Naive thymus-derived CD4-positive, alpha-beta T cell (primary cell): Measurements from ENCODE around the gene MYG1. TPM values are rescaled to one million over a fixed set of nuclear protein-coding genes. Genes with fewer than 3 reads are reported as not detected.

ENCODE experiments used
- ATAC-seq: fragments of 150-1000 bp; cut with Tn5 transposase; 2 replicates; pipeline ENCODE4 v1.10.0; 2021; ENCODE audit warnings: mild to moderate bottlenecking, moderate library complexity
- CTCF ChIA-PET: fragments of 350-600 bp; sonication (Branson Sonifier 250); formaldehyde crosslinking; loops from one replicate; lab custom pipeline; 2021; ENCODE audit warnings: antibody characterized with exemption; lab: Charles Lee
- POLR2A ChIA-PET: fragments of 350-600 bp; sonication (Branson Sonifier 250); formaldehyde crosslinking; loops from one replicate; lab custom pipeline; 2021; ENCODE audit warnings: antibody characterized with exemption, inconsistent platforms; lab: Charles Lee
- DNase-seq, 9 donors: peaks; one replicate each; pipeline versions ENCODE4 v3.0.0 to v3.0.0-alpha.2; 2020 to 2022; ENCODE audit warnings: mixed read lengths in 1 of 9
- H3K27ac ChIP-seq: one replicate; pipeline ENCODE4 v1.7.0; 2013; ENCODE audit warnings: mild to moderate bottlenecking, low read depth, low read length, moderate library complexity
- H3K27me3 ChIP-seq, 2 donors: one replicate each; pipeline ENCODE4 v1.7.0; 2013; ENCODE audit warnings: low read length in 2 of 2, mild to moderate bottlenecking in 2 of 2, moderate library complexity in 2 of 2; ENCODE audit not compliant: control insufficient read depth in 2 of 2, insufficient read depth in 2 of 2
- H3K36me3 ChIP-seq, 3 experiments: 1 replicate in 2 of 3; 2 replicates in 1 of 3; pipeline ENCODE4 v1.7.0; 2013; ENCODE audit warnings: low read length in 3 of 3, mild to moderate bottlenecking in 3 of 3, moderate library complexity in 1 of 3; ENCODE audit not compliant: insufficient read depth in 3 of 3, control insufficient read depth in 2 of 3
- H3K4me1 ChIP-seq, 2 donors: one replicate each; pipeline ENCODE4 v1.7.0; 2013; ENCODE audit warnings: low read length in 2 of 2, mild to moderate bottlenecking in 2 of 2, moderate library complexity in 1 of 2; ENCODE audit not compliant: control insufficient read depth in 2 of 2, insufficient read depth in 2 of 2
- H3K4me3 ChIP-seq: 2 replicates; pipeline ENCODE4 v1.7.0; 2013; ENCODE audit warnings: mild to moderate bottlenecking, low read length
- H3K9me3 ChIP-seq, 3 experiments: 1 replicate in 2 of 3; 2 replicates in 1 of 3; pipeline ENCODE4 v1.7.0; 2013; ENCODE audit warnings: low read length in 3 of 3; ENCODE audit not compliant: control insufficient read depth in 2 of 3
- H3K27ac Mint-ChIP-seq, 9 donors: one replicate each; pipeline ENCODE4 v1.8.0; 2020 to 2022; ENCODE audit warnings: mixed read lengths in 9 of 9, mild to moderate bottlenecking in 8 of 9, moderate library complexity in 5 of 9, inconsistent platforms in 2 of 9
- H3K27me3 Mint-ChIP-seq, 5 donors: one replicate each; pipeline ENCODE4 v1.8.0; 2021 to 2022; ENCODE audit warnings: mixed read lengths in 5 of 5, mild to moderate bottlenecking in 1 of 5
- H3K36me3 Mint-ChIP-seq, 5 donors: one replicate each; pipeline ENCODE4 v1.8.0; 2020 to 2022; ENCODE audit warnings: mixed read lengths in 5 of 5, mild to moderate bottlenecking in 3 of 5, inconsistent platforms in 1 of 5
- H3K4me1 Mint-ChIP-seq, 7 donors: one replicate each; pipeline ENCODE4 v1.8.0; 2020 to 2022; ENCODE audit warnings: mixed read lengths in 7 of 7, mild to moderate bottlenecking in 3 of 7, inconsistent platforms in 1 of 7
- H3K4me3 Mint-ChIP-seq, 10 donors: one replicate each; pipeline ENCODE4 v1.8.0; 2020 to 2022; ENCODE audit warnings: mild to moderate bottlenecking in 10 of 10, mixed read lengths in 10 of 10, moderate library complexity in 6 of 10, inconsistent platforms in 2 of 10
- H3K9me3 Mint-ChIP-seq, 11 donors: one replicate each; pipeline ENCODE4 v1.8.0; 2020 to 2022; ENCODE audit warnings: mixed read lengths in 11 of 11, mild to moderate bottlenecking in 4 of 11, inconsistent platforms in 1 of 11, moderate library complexity in 1 of 11
- intact Hi-C, 2 donors: fragments of 100-400 bp; cut with micrococcal nuclease; formaldehyde crosslinking; loops; one replicate each; pipeline ENCODE4 v1.15.1; 2023
- polyA plus RNA-seq, 2 donors: library from polyadenylated mRNA; unstranded; fragments of 300-500 nt; fragmentation: Illumina TruSeq; gene quantifications; one replicate each; pipeline ENCODE4 v1.2.3, GENCODE V29; 2021
- total RNA-seq, 6 experiments: library from RNA in 5 of 6; stranded (reverse) in 5 of 6; gene quantifications; 1 replicate in 5 of 6; 2 replicates in 1 of 6; pipeline ENCODE4 v1.2.3 and lab custom pipeline; 2021 to 2026

Gene MYG1
- total RNA-seq (10 to 100 TPM; 38.9 to 55.9 (median 49.2) TPM), polyA plus RNA-seq (10 to 100 TPM; 69.6 to 75.1 TPM), total RNA-seq (lab: John Stamatoyannopoulos, UW) (not detected)

- Mint-ChIP-seq H3K4me3 (peak within 1 kb of the TSS; percentile 82 to 100 (median 98)), H3K27me3 (no peaks in the 10 kb centered on the region), H3K27ac (peak within 1 kb of the TSS; percentile 71 to 97 (median 92)), H3K9me3 (no peaks in the 10 kb centered on the region), H3K36me3 (peaks cover 7 to 22% (median 15%) of the 10 kb centered on the region in 5 donors), H3K4me1 (peaks cover 47 to 87% (median 63%) of the 10 kb centered on the region in 7 donors)
- ChIA-PET CTCF (interaction anchor here (0.7 to 1.4 kb wide), 6 partner anchors 22 to 119 kb away, joined by 3 to 6 read pairs (median 4); partner anchors contain the start of genes AAAS, CSAD and ZNF740), POLR2A (interaction anchor here (1.0 to 8.0 kb wide), 12 partner anchors 11 to 220 kb away, joined by 3 to 81 read pairs (median 6); partner anchors contain the start of genes AAAS, CSAD, ESPL1 and ITGB7)
- Histone ChIP-seq H3K36me3 (peaks cover 0 to 41% (median 3%) of the 10 kb centered on the region in 3 experiments), H3K27me3 (no peaks in the 10 kb centered on the region), H3K27ac (peak within 1 kb of the TSS; percentile 68), H3K4me3 (peak within 1 kb of the TSS; percentile 65), H3K4me1 (peaks cover 28 to 34% of the 10 kb centered on the region in 2 donors), H3K9me3 (no peaks in the 10 kb centered on the region)
- peak; percentile 69 to 87 (median 86) for DNase-seq
- peak; percentile 72 for ATAC-seq
- intact Hi-C loops = loop anchor here (1.0 to 5.0 kb wide), 11 partner anchors 22 to 378 kb away; partner anchors contain the start of genes AAAS (in 2 of the 2), CSAD (in 2 of the 2), ZNF740 (in 2 of the 2) and ATP5MC2 (in 1 of the 2)
Measured at GRCh38 chr12:53299454-53300180, at the start of gene MYG1. Gene MYG1 (plus strand): TSS chr12:53299695. CDS start chr12:53299738, 43 bp downstream.

GRCh38 chr12:53251477-53252348 is 47.8 kb upstream of the MYG1 start:
- POLR2A ChIA-PET = interaction anchor here (0.7 to 3.6 kb wide), 18 partner anchors 8 to 92 kb away, joined by 3 to 28 read pairs (median 4); partner anchors contain the start of genes CSAD, ESPL1, ITGB7 and PFDN5
- peaks cover 5 to 18% (median 6%) of the 10 kb centered on the region in 3 experiments for H3K36me3 ChIP-seq
- H3K9me3 ChIP-seq = no peaks in the 10 kb centered on the region
- ATAC-seq = peak; percentile 90
- DNase-seq = peak; percentile 58 to 81 (median 69)
- peak overlapping the region; percentile 89 to 98 (median 96) for H3K4me3 Mint-ChIP-seq
- no peaks in the 10 kb centered on the region for H3K27me3 ChIP-seq
- H3K36me3 Mint-ChIP-seq = peaks cover 0 to 7% (median 3%) of the 10 kb centered on the region in 5 donors
- H3K9me3 Mint-ChIP-seq = no peaks in the 10 kb centered on the region
- H3K27ac ChIP-seq = peak overlapping the region; percentile 95
- CTCF ChIA-PET = interaction anchor here (0.6 to 10.0 kb wide), 14 partner anchors 10 to 94 kb away, joined by 3 to 121 read pairs (median 4); partner anchors contain the start of gene AAAS
- peaks cover 37 to 59% (median 48%) of the 10 kb centered on the region in 7 donors for H3K4me1 Mint-ChIP-seq
- intact Hi-C loops = loop anchor here (1.0 to 5.0 kb wide), 12 partner anchors 17 to 244 kb away; partner anchors contain the start of genes CSAD (in 2 of the 2), ESPL1 (in 2 of the 2), RARG (in 2 of the 2) and ZNF740 (in 2 of the 2)
- peak overlapping the region; percentile 95 for H3K4me3 ChIP-seq
- H3K27me3 Mint-ChIP-seq = no peaks in the 10 kb centered on the region
- H3K4me1 ChIP-seq = peaks cover 26 to 38% of the 10 kb centered on the region in 2 donors
- H3K27ac Mint-ChIP-seq = peak overlapping the region; percentile 84 to 97 (median 94)

GRCh38 chr12:53252349-53252916 is 47.1 kb upstream of the MYG1 start:
- ChIA-PET POLR2A (interaction anchor here (0.7 to 3.6 kb wide), 9 partner anchors 15 to 45 kb away, joined by 3 to 28 read pairs (median 9); partner anchors contain the start of genes ESPL1, ITGB7 and PFDN5), CTCF (interaction anchor here (0.9 to 10.0 kb wide), 5 partner anchors 15 to 72 kb away, joined by 3 to 121 read pairs (median 4); no protein-coding TSS in a partner anchor)
- peaks cover 0 to 7% (median 3%) of the 10 kb centered on the region in 5 donors for H3K36me3 Mint-ChIP-seq
- H3K4me1 Mint-ChIP-seq = peaks cover 37 to 60% (median 48%) of the 10 kb centered on the region in 7 donors
- H3K27me3 Mint-ChIP-seq = no peaks in the 10 kb centered on the region
- intact Hi-C loops = loop anchor here (1.0 to 5.0 kb wide), 8 partner anchors 16 to 245 kb away; partner anchors contain the start of genes ESPL1 (in 2 of the 2), AAAS (in 1 of the 2), CSAD (in 1 of the 2) and EIF4B (in 1 of the 2)
- Histone ChIP-seq H3K4me1 (peaks cover 26 to 38% of the 10 kb centered on the region in 2 donors), H3K9me3 (no peaks in the 10 kb centered on the region), H3K4me3 (peak overlapping the region; percentile 95), H3K27ac (peak overlapping the region; percentile 95), H3K27me3 (no peaks in the 10 kb centered on the region), H3K36me3 (peaks cover 5 to 18% (median 6%) of the 10 kb centered on the region in 3 experiments)
- DNase-seq = no peak
- ATAC-seq = no peak
- H3K27ac Mint-ChIP-seq = peak overlapping the region; percentile 84 to 96 (median 94)
- H3K4me3 Mint-ChIP-seq = peak overlapping the region; percentile 89 to 98 (median 96)
- H3K9me3 Mint-ChIP-seq = no peaks in the 10 kb centered on the region

- peaks cover 26 to 38% of the 10 kb centered on the region in 2 donors for H3K4me1 ChIP-seq
- Mint-ChIP-seq H3K36me3 (peaks cover 0 to 7% (median 3%) of the 10 kb centered on the region in 5 donors), H3K27me3 (no peaks in the 10 kb centered on the region), H3K4me1 (peaks cover 37 to 60% (median 48%) of the 10 kb centered on the region in 7 donors), H3K9me3 (no peaks in the 10 kb centered on the region), H3K4me3 (peak overlapping the region; percentile 89 to 98 (median 96)), H3K27ac (peak overlapping the region; percentile 46 to 96 (median 90))
- no peaks in the 10 kb centered on the region for H3K9me3 ChIP-seq
- ChIA-PET POLR2A (interaction anchor here (1.0 to 3.6 kb wide), 4 partner anchors 18 to 46 kb away, joined by 3 to 28 read pairs (median 12); partner anchors contain the start of gene ITGB7), CTCF (interaction anchor here (1.1 to 10.0 kb wide), 4 partner anchors 14 to 96 kb away, joined by 3 to 121 read pairs (median 6); no protein-coding TSS in a partner anchor)
- H3K27me3 ChIP-seq = no peaks in the 10 kb centered on the region
- peak overlapping the region; percentile 95 for H3K4me3 ChIP-seq
- peak overlapping the region; percentile 95 for H3K27ac ChIP-seq
- DNase-seq (no peak), ATAC-seq (no peak)
- intact Hi-C loops = loop anchor here in 1 of 2 donors (5.0 kb wide), 1 partner anchor 246 kb away; the partner anchor contains the start of gene EIF4B
- peaks cover 5 to 18% (median 6%) of the 10 kb centered on the region in 3 experiments for H3K36me3 ChIP-seq
Measured at GRCh38 chr12:53253298-53253697, 46.2 kb upstream of the MYG1 start.

GRCh38 chr12:53254816-53255545 is 44.5 kb upstream of the MYG1 start:
- no peaks in the 10 kb centered on the region for H3K9me3 ChIP-seq
- Mint-ChIP-seq H3K27me3 (no peaks in the 10 kb centered on the region), H3K36me3 (peaks cover 0 to 9% (median 3%) of the 10 kb centered on the region in 5 donors), H3K4me3 (peak overlapping the region in 7 of 10 donors; percentile 9 to 95 (median 47)), H3K9me3 (no peaks in the 10 kb centered on the region), H3K4me1 (peaks cover 37 to 60% (median 51%) of the 10 kb centered on the region in 7 donors), H3K27ac (peak overlapping the region in 7 of 9 donors; percentile 49 to 86 (median 74))
- H3K36me3 ChIP-seq = peaks cover 5 to 18% (median 6%) of the 10 kb centered on the region in 3 experiments
- no peaks in the 10 kb centered on the region for H3K27me3 ChIP-seq
- DNase-seq (no peak), ATAC-seq (no peak)
- peak overlapping the region; percentile 22 for H3K27ac ChIP-seq
- CTCF ChIA-PET = interaction anchor here (1.1 to 10.0 kb wide), 5 partner anchors 13 to 97 kb away, joined by 3 to 121 read pairs (median 5); partner anchors contain the start of gene ESPL1
- POLR2A ChIA-PET = interaction anchor here (0.8 to 1.5 kb wide), 7 partner anchors 8 to 75 kb away, joined by 3 to 6 read pairs (median 4); partner anchors contain the start of gene ESPL1
- intact Hi-C loops = loop anchor here in 1 of 2 donors (5.0 kb wide), 1 partner anchor 248 kb away; the partner anchor contains the start of gene EIF4B
- H3K4me1 ChIP-seq = peaks cover 26 to 38% of the 10 kb centered on the region in 2 donors
- no peak overlapping the region for H3K4me3 ChIP-seq
